H9 (cell line): ENCODE results near the gene HTD2. TPM values are rescaled to one million over a fixed set of nuclear protein-coding genes. Genes with fewer than 3 reads are reported as not detected.
"Not testable (repeated sequence)": the region's sequence is repeated elsewhere in the genome, so short reads cannot be mapped to it uniquely, and the experiment has no call there.

Experiments used
- DNase-seq: peaks from one replicate; pipeline ENCODE4 v3.0.0-alpha.2; 2017
- H2AFZ ChIP-seq: one replicate; pipeline ENCODE4 v1.6.1; 2013; ENCODE audit warnings: mild to moderate bottlenecking, low read length, control low read depth, moderate library complexity
- H2AK5ac ChIP-seq: 2 replicates; pipeline ENCODE4 v1.6.1; 2013; ENCODE audit warnings: low read length, control low read depth, mixed read lengths; ENCODE audit not compliant: insufficient read length
- H2BK120ac ChIP-seq: one replicate; pipeline ENCODE4 v1.6.1; 2013; ENCODE audit warnings: low read depth, mild to moderate bottlenecking, low read length, control low read depth, inconsistent platforms; ENCODE audit not compliant: poor library complexity, severe bottlenecking
- H2BK12ac ChIP-seq: 2 replicates; pipeline ENCODE4 v1.6.1; 2013; ENCODE audit warnings: low read length, control low read depth, mixed read lengths, low read depth; ENCODE audit not compliant: insufficient read length
- H2BK15ac ChIP-seq: 2 replicates; pipeline ENCODE4 v1.6.1; 2013; ENCODE audit warnings: low read depth, low read length, control low read depth
- H2BK20ac ChIP-seq: one replicate; pipeline ENCODE4 v1.6.1; 2013; ENCODE audit warnings: low read depth, mild to moderate bottlenecking, low read length, control low read depth, inconsistent platforms; ENCODE audit not compliant: poor library complexity, severe bottlenecking
- H2BK5ac ChIP-seq: 2 replicates; pipeline ENCODE4 v1.6.1; 2013; ENCODE audit warnings: low read length, control low read depth, mixed read lengths; ENCODE audit not compliant: insufficient read length
- H3K14ac ChIP-seq: 2 replicates; pipeline ENCODE4 v1.6.1; 2013; ENCODE audit warnings: low read length, control low read depth; ENCODE audit not compliant: insufficient read depth
- H3K18ac ChIP-seq: 2 replicates; pipeline ENCODE4 v1.6.1; 2013; ENCODE audit warnings: low read depth, mild to moderate bottlenecking, mixed read lengths, low read length, control low read depth; ENCODE audit not compliant: insufficient read length
- H3K23ac ChIP-seq: 2 replicates; pipeline ENCODE4 v1.6.1; 2013; ENCODE audit warnings: low read length, control low read depth, mixed read lengths, low read depth; ENCODE audit not compliant: insufficient read length
- H3K23me2 ChIP-seq: 2 replicates; pipeline ENCODE4 v1.6.1; 2013; ENCODE audit warnings: low read depth, mild to moderate bottlenecking, mixed read lengths, low read length, control low read depth; ENCODE audit not compliant: insufficient read length, poor library complexity, severe bottlenecking
- H3K27ac ChIP-seq: 2 replicates; pipeline ENCODE4 v1.5.1; 2013; ENCODE audit warnings: low read length, control low read depth, mixed read lengths, low read depth; ENCODE audit not compliant: insufficient read length
- H3K27me3 ChIP-seq: 2 replicates; pipeline ENCODE4 v1.6.1; 2013; ENCODE audit warnings: low read length, control low read depth, inconsistent platforms; ENCODE audit not compliant: insufficient read depth
- H3K4ac ChIP-seq: 2 replicates; pipeline ENCODE4 v1.6.1; 2013; ENCODE audit warnings: low read depth, mild to moderate bottlenecking, control low read depth, inconsistent platforms, low read length, moderate library complexity
- H3K4me1 ChIP-seq: 2 replicates; pipeline ENCODE4 v1.6.1; 2013; ENCODE audit warnings: low read length, control low read depth, inconsistent platforms; ENCODE audit not compliant: insufficient read depth
- H3K4me2 ChIP-seq: 2 replicates; pipeline ENCODE4 v1.6.1; 2013; ENCODE audit warnings: low read length, control low read depth, mixed read lengths; ENCODE audit not compliant: insufficient read length, insufficient read depth
- H3K56ac ChIP-seq: 2 replicates; pipeline ENCODE4 v1.6.1; 2013; ENCODE audit warnings: low read depth, mild to moderate bottlenecking, mixed read lengths, low read length, control low read depth; ENCODE audit not compliant: insufficient read length
- H3K79me1 ChIP-seq: 2 replicates; pipeline ENCODE4 v1.6.1; 2013; ENCODE audit warnings: low read depth, mild to moderate bottlenecking, moderate library complexity, low read length, control low read depth, inconsistent platforms; ENCODE audit not compliant: insufficient read depth, poor library complexity, severe bottlenecking
- H3K79me2 ChIP-seq: 2 replicates; pipeline ENCODE4 v1.6.1; 2013; ENCODE audit warnings: low read length, control low read depth, inconsistent platforms; ENCODE audit not compliant: insufficient read depth
- H3K9ac ChIP-seq: 2 replicates; pipeline ENCODE4 v1.6.1; 2013; ENCODE audit warnings: low read length, control low read depth, mixed read lengths; ENCODE audit not compliant: insufficient read length; ENCODE audit errors: extremely low read depth
- H3K9me3 ChIP-seq: one replicate; pipeline ENCODE4 v1.6.1; 2013; ENCODE audit warnings: low read depth, low read length, inconsistent platforms; ENCODE audit not compliant: control insufficient read depth
- H3T11ph ChIP-seq: one replicate; pipeline ENCODE4 v1.6.1; 2013; ENCODE audit warnings: mild to moderate bottlenecking, low read length, control low read depth, inconsistent platforms
- H4K20me1 ChIP-seq: one replicate; pipeline ENCODE4 v1.6.1; 2013; ENCODE audit not compliant: control insufficient read depth, insufficient read length, insufficient read depth
- H4K5ac ChIP-seq: 2 replicates; pipeline ENCODE4 v1.6.1; 2013; ENCODE audit warnings: low read depth, mild to moderate bottlenecking, mixed read lengths, low read length, control low read depth; ENCODE audit not compliant: insufficient read length
- H4K8ac ChIP-seq: replicated peaks from 2 replicates; pipeline ENCODE4 v1.6.1; 2013; ENCODE audit warnings: low read length, control low read depth, mixed read lengths, low read depth; ENCODE audit not compliant: insufficient read length
- H4K91ac ChIP-seq: 2 replicates; pipeline ENCODE4 v1.6.1; 2013; ENCODE audit warnings: low read depth, mild to moderate bottlenecking, moderate library complexity, mixed read lengths, low read length, control low read depth; ENCODE audit not compliant: insufficient read length
- H3K27ac Mint-ChIP-seq, 3 experiments: 2 replicates in 2 of 3; 3 replicates in 1 of 3; pipeline ENCODE4 v1.8.0; 2020 to 2021; ENCODE audit warnings: mixed read lengths in 3 of 3, mild to moderate bottlenecking in 1 of 3, moderate library complexity in 1 of 3
- H3K27me3 Mint-ChIP-seq: 2 replicates; pipeline ENCODE4 v1.8.0; 2021; ENCODE audit warnings: low read depth, mild to moderate bottlenecking, moderate library complexity, mixed read lengths
- H3K36me3 Mint-ChIP-seq, 3 experiments: 2 replicates in 2 of 3; 3 replicates in 1 of 3; pipeline ENCODE4 v1.8.0; 2020 to 2021; ENCODE audit warnings: low read depth in 3 of 3, mixed read lengths in 3 of 3; ENCODE audit not compliant: insufficient read depth in 1 of 3
- H3K4me1 Mint-ChIP-seq, 2 experiments: 2 replicates each; pipeline ENCODE4 v1.8.0; 2020; ENCODE audit warnings: mixed read lengths in 2 of 2
- H3K4me3 Mint-ChIP-seq, 2 experiments: 2 replicates in 1 of 2; 3 replicates in 1 of 2; pipeline ENCODE4 v1.8.0; 2020 to 2021; ENCODE audit warnings: mild to moderate bottlenecking in 2 of 2, mixed read lengths in 2 of 2, moderate library complexity in 1 of 2
- H3K9me3 Mint-ChIP-seq, 2 experiments: 2 replicates in 1 of 2; 3 replicates in 1 of 2; pipeline ENCODE4 v1.8.0; 2020; ENCODE audit warnings: mild to moderate bottlenecking in 2 of 2, mixed read lengths in 2 of 2, moderate library complexity in 1 of 2
- CTCF ChIP-seq: fragments of 200-600 bp; sonication (generic); conservative IDR thresholded peaks from 3 replicates; pipeline ENCODE4 v1.8.0; 2021; ENCODE audit warnings: antibody characterized with exemption, mild to moderate bottlenecking
- WGBS: extraction: QIAGEN DNeasy Blood & Tissue Kit; methylation state at CpG from one replicate; pipeline ENCODE4 v1.1.7; 2013; ENCODE audit warnings: missing lambda C conversion rate, low lambda C conversion rate, mixed read lengths; ENCODE audit not compliant: insufficient read length; ENCODE audit errors: extremely low coverage; 5-methylcytosine and 5-hydroxymethylcytosine counted together
- total RNA-seq: library from RNA; stranded (reverse); gene quantifications from 2 replicates; pipeline ENCODE4 v1.2.1, GENCODE V29; 2021

The HTD2 gene
- total RNA-seq, 1 experiment from 2014 or later: 13.4 TPM

GRCh38 chr3:58272891-58273290, 33.4 kb upstream of the HTD2 start:
- no peak overlapping the region for H3K4me2 ChIP-seq
- no peak for TF ChIP-seq CTCF
- H2AFZ ChIP-seq: no peak overlapping the region

GRCh38 chr3:58273362-58273761, 33.0 kb upstream of the HTD2 start:
- H3K4me1 Mint-ChIP-seq, H2BK120ac ChIP-seq, H3K9me3 Mint-ChIP-seq, H3K56ac ChIP-seq, H2BK15ac ChIP-seq, H4K5ac ChIP-seq, H3K4me3 Mint-ChIP-seq, H3K9ac ChIP-seq, H4K91ac ChIP-seq, H3K27me3 Mint-ChIP-seq, H3K23me2 ChIP-seq, H3K4ac ChIP-seq, H3K18ac ChIP-seq, H4K8ac ChIP-seq, DNase-seq, H3K79me1 ChIP-seq, H3K79me2 ChIP-seq, H3K27me3 ChIP-seq, H3K23ac ChIP-seq, H2BK20ac ChIP-seq, H4K20me1 ChIP-seq, H3K36me3 Mint-ChIP-seq, H2BK5ac ChIP-seq, H3K4me1 ChIP-seq, H3T11ph ChIP-seq, H3K14ac ChIP-seq, H3K4me2 ChIP-seq, H2AK5ac ChIP-seq, H3K27ac Mint-ChIP-seq, H2AFZ ChIP-seq, H2BK12ac ChIP-seq, H3K9me3 ChIP-seq, H3K27ac ChIP-seq: not testable (repeated sequence)
- no CpG with 5 or more reads among the region's 3 CpGs for WGBS

More at GRCh38 chr3:58272891-58273290, 33.4 kb upstream of the HTD2 start:
- Histone ChIP-seq H2BK12ac (no peak overlapping the region), H3K18ac (no peak overlapping the region), H4K20me1 (no peaks in the 10 kb centered on the region), H2AK5ac (no peak overlapping the region), H3K23me2 (no peaks in the 10 kb centered on the region), H3K4ac (no peak overlapping the region), H3K27me3 (no peaks in the 10 kb centered on the region), H2BK120ac (no peak overlapping the region), H3T11ph (no peak overlapping the region), H3K79me2 (no peaks in the 10 kb centered on the region), H3K9ac (no peak overlapping the region), H3K4me1 (no peaks in the 10 kb centered on the region), H2BK5ac (no peak overlapping the region), H2BK20ac (no peak overlapping the region), H4K8ac (no peak overlapping the region), H3K79me1 (no peaks in the 10 kb centered on the region), H3K9me3 (no peaks in the 10 kb centered on the region), H3K14ac (no peak overlapping the region), H4K5ac (no peak overlapping the region), H3K23ac (no peak overlapping the region), H3K27ac (no peak overlapping the region), H4K91ac (no peak overlapping the region), H3K56ac (no peak overlapping the region), H2BK15ac (no peak overlapping the region)
- Mint-ChIP-seq H3K27me3 (no peaks in the 10 kb centered on the region; the same call in 1 of the 2 replicates), H3K4me1 (no peaks in the 10 kb centered on the region), H3K27ac (no peak overlapping the region), H3K4me3 (no peak overlapping the region), H3K9me3 (peaks cover 0 to 7% of the 10 kb centered on the region in 2 experiments; a peak in 2 of 5 replicates), H3K36me3 (peaks cover 2 to 7% (median 4%) of the 10 kb centered on the region in 3 experiments; a peak in 4 of 7 replicates)
- no peak for DNase-seq
- no CpG with 5 or more reads among the region's 3 CpGs for WGBS
